Esophagus squamous epithelium (tissue), 4 donors: ENCODE data around the gene TRERF1.

Source experiments
- POLR2A ChIP-seq, 4 donors: fragments of 450-650 bp; IDR thresholded peaks; one replicate each; pipeline ENCODE4 v1.6.1; 2017; ENCODE audit warnings: antibody characterized with exemption in 4 of 4, mild to moderate bottlenecking in 4 of 4, moderate library complexity in 3 of 4
- TF ChIP-seq, protein P1 (sequence below), 6 experiments: fragments of 450-650 bp in 4 of 6; fragments of 200-600 bp in 2 of 6; sonication (generic) in 2 of 6; IDR thresholded peaks; one replicate each; pipeline ENCODE4 v1.5.1; 2016 to 2019; ENCODE audit warnings: antibody characterized with exemption in 6 of 6, mild to moderate bottlenecking in 4 of 6, moderate library complexity in 4 of 6

GRCh38 chr6:42232035-42232434, 219.7 kb downstream of the TRERF1 start:
- no peak for TF ChIP-seq POLR2A (IDR thresholded peaks at IDR 0.05)
- TF ChIP-seq, protein P1, sequence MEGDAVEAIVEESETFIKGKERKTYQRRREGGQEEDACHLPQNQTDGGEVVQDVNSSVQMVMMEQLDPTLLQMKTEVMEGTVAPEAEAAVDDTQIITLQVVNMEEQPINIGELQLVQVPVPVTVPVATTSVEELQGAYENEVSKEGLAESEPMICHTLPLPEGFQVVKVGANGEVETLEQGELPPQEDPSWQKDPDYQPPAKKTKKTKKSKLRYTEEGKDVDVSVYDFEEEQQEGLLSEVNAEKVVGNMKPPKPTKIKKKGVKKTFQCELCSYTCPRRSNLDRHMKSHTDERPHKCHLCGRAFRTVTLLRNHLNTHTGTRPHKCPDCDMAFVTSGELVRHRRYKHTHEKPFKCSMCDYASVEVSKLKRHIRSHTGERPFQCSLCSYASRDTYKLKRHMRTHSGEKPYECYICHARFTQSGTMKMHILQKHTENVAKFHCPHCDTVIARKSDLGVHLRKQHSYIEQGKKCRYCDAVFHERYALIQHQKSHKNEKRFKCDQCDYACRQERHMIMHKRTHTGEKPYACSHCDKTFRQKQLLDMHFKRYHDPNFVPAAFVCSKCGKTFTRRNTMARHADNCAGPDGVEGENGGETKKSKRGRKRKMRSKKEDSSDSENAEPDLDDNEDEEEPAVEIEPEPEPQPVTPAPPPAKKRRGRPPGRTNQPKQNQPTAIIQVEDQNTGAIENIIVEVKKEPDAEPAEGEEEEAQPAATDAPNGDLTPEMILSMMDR (IDR thresholded peaks at IDR 0.05): no peak
